Neural cell (in vitro differentiated cells): ENCODE data around the gene MARCHF11.

Experiments
- CTCF ChIP-seq: fragments of 450-650 bp; IDR thresholded peaks from 2 replicates; pipeline ENCODE4 v1.5.1; 2014; ENCODE audit warnings: antibody characterized with exemption, mild to moderate bottlenecking, moderate library complexity; ENCODE audit not compliant: poor library complexity, severe bottlenecking
- EP300 ChIP-seq: fragments of 450-650 bp; conservative IDR thresholded peaks from 2 replicates; pipeline ENCODE4 v1.6.1; 2014; ENCODE audit warnings: antibody characterized with exemption, mild to moderate bottlenecking, moderate library complexity; ENCODE audit not compliant: poor library complexity, severe bottlenecking
- EZH2 ChIP-seq: fragments of 200-600, 300-800 bp; shearing (Covaris generic), sonication (generic); IDR thresholded peaks from 2 replicates; pipeline ENCODE4 v1.6.1; 2014; ENCODE audit warnings: antibody characterized with exemption, low read length, borderline replicate concordance, mild to moderate bottlenecking; ENCODE audit not compliant: insufficient read depth, poor library complexity, severe bottlenecking
- POLR2AphosphoS5 ChIP-seq: IDR thresholded peaks from 2 replicates; pipeline ENCODE4 v1.6.1; 2012
- RAD21 ChIP-seq: fragments of 450-650 bp; conservative IDR thresholded peaks from 2 replicates; pipeline ENCODE4 v1.6.1; 2014; ENCODE audit warnings: antibody characterized with exemption, mild to moderate bottlenecking, moderate library complexity
- SMC3 ChIP-seq: fragments of 450-650 bp; conservative IDR thresholded peaks from 2 replicates; pipeline ENCODE4 v1.6.1; 2014; ENCODE audit warnings: antibody characterized with exemption, mild to moderate bottlenecking, moderate library complexity; ENCODE audit not compliant: poor library complexity

- TF ChIP-seq RAD21 (no peak), CTCF (no peak), EZH2 (no peak), EP300 (no peak), POLR2AphosphoS5 (no peak), SMC3 (no peak)
These were observed 98.1 kb downstream of the MARCHF11 start for GRCh38 chr5:16081376-16081955.
